ENCODE results near the gene SEC16B.
A peak's percentile ranks its signal among the peaks of the same experiment; 100 is the strongest.

Gene SEC16B

DNA sequence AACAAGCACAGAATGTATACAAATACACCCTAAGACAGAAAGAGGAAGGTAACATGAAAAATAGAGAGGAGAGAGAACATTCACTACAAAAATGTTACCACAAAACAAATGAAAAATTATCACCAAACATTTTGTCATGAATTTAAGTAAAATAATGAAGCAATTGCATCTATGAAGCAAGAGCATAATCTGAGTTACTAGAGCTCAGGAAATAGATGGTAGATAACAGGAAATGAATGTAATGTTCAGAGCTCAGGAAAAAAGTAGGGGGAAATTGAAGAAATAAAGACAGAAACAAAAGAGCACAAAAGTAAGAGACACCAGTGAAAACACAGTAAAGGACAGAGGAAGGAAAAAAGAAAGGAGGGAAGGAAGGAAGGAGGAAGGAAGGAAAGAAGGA, 19.4 kb downstream of the SEC16B start:
- CTCF ChIA-PET = interaction anchor here (0.7 kb wide), 2 partner anchors 304 to 331 kb away, joined by 5 to 8 read pairs; no protein-coding TSS in a partner anchor
- H3K9me3 ChIP-seq (ENCODE audit: control insufficient read depth, insufficient read depth, low read depth, low read length) = no peaks in the 10 kb centered on the region
- POLR2A ChIA-PET = no interaction called here

DNA sequence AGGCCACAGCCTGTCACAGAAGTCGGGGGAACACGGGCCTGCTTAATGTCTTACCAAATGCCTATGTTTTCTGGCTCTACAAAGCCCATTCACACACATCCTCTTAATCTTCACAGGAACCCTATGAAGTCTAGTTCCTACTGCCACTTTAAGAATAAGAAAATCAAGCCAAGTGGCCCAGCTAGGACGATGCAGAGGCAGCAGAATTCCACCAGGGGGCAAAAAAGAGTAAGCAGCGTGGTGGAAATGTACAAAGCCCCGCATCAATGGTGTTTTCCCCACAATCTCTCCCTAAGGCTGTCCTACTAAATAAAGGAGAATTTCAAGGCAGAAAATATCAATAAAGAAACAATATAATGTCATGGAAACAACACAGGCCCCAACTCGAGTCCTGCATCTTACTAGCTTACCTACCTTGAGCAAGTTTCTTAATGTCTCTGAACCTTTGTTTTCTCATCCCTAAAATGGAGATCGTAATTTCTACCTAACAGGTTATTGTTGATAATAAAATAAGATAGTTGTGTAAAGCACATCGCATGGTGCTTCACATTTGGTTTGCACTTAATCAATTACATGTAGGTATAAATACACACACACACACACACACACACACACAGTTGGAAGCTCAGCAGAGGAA, 21.4 kb downstream of the SEC16B start:
- H3K36me3 ChIP-seq (ENCODE audit: control insufficient read depth in 2 of 2, insufficient read depth in 1 of 2, low read length in 2 of 2) = no peaks in the 10 kb centered on the region
- POLR2A ChIA-PET = no interaction called here
- H3K9me3 ChIP-seq (ENCODE audit: control insufficient read depth, insufficient read depth, low read depth, low read length) = no peaks in the 10 kb centered on the region
- H3K4me3 ChIP-seq (ENCODE audit: low read depth, low read length) = no peak overlapping the region
- H3K4me1 ChIP-seq (ENCODE audit: control insufficient read depth, insufficient read depth, low read length) = no peaks in the 10 kb centered on the region
- H3K27ac ChIP-seq (ENCODE audit: extremely low read depth, low read depth, low read length) = no peak overlapping the region
- CTCF ChIA-PET = interaction anchor here (0.6 to 4.2 kb wide), 27 partner anchors 9 to 1067 kb away, joined by 3 to 27 read pairs (median 3); partner anchors contain the start of gene SEC16B
- TF ChIP-seq, protein P1, sequence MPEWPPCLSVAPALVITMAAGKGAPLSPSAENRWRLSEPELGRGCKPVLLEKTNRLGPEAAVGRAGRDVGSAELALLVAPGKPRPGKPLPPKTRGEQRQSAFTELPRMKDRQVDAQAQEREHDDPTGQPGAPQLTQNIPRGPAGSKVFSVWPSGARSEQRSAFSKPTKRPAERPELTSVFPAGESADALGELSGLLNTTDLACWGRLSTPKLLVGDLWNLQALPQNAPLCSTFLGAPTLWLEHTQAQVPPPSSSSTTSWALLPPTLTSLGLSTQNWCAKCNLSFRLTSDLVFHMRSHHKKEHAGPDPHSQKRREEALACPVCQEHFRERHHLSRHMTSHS (tag by site-specific recombination; IDR thresholded peaks at IDR 0.05) = no peak
- no peak for TF ChIP-seq ZNF677 (tag by site-specific recombination; IDR thresholded peaks at IDR 0.05)
- no peak for TF ChIP-seq ZNF23 (tag by site-specific recombination; IDR thresholded peaks at IDR 0.05; ENCODE audit: borderline replicate concordance)
- TF ChIP-seq, protein P2, sequence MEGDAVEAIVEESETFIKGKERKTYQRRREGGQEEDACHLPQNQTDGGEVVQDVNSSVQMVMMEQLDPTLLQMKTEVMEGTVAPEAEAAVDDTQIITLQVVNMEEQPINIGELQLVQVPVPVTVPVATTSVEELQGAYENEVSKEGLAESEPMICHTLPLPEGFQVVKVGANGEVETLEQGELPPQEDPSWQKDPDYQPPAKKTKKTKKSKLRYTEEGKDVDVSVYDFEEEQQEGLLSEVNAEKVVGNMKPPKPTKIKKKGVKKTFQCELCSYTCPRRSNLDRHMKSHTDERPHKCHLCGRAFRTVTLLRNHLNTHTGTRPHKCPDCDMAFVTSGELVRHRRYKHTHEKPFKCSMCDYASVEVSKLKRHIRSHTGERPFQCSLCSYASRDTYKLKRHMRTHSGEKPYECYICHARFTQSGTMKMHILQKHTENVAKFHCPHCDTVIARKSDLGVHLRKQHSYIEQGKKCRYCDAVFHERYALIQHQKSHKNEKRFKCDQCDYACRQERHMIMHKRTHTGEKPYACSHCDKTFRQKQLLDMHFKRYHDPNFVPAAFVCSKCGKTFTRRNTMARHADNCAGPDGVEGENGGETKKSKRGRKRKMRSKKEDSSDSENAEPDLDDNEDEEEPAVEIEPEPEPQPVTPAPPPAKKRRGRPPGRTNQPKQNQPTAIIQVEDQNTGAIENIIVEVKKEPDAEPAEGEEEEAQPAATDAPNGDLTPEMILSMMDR (tag by site-specific recombination; IDR thresholded peaks at IDR 0.05) = peak; percentile 66
- TF ChIP-seq ZNF654 (tag by site-specific recombination; IDR thresholded peaks at IDR 0.05; ENCODE audit: low read depth) = peak; percentile 75

More for the DNA sequence above, 19.4 kb downstream of the SEC16B start:
- Histone ChIP-seq H3K27ac (ENCODE audit: extremely low read depth, low read depth, low read length) (no peak overlapping the region), H3K4me1 (ENCODE audit: control insufficient read depth, insufficient read depth, low read length) (no peaks in the 10 kb centered on the region), H3K36me3 (ENCODE audit: control insufficient read depth in 2 of 2, insufficient read depth in 1 of 2, low read length in 2 of 2) (no peaks in the 10 kb centered on the region), H3K4me3 (ENCODE audit: low read depth, low read length) (no peak overlapping the region)
- TF ChIP-seq ZNF473 (tag by site-specific recombination; IDR thresholded peaks at IDR 0.05) (no peak), MYNN (tag by site-specific recombination; IDR thresholded peaks at IDR 0.05; ENCODE audit: borderline replicate concordance) (no peak)

DNA sequence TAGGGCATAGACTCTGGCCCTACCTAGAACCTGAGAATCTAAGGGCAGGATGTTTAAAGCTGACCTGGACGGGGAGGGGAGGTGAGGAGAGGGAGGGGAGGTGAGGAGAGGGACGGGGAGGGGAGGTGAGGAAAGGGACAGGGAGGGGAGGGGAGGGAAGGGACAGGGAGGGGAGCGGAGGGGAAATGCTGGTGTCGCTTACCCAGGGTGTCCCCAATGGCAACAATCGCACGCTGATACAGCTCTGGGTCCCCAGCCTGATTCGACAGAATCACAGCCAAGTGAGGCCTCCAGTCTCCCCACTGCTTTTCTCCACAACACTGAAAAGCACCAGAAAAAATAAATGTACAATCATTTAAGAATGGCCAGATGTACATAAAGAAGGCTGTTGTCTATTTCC, 22.2 kb downstream of the SEC16B start:
- Histone ChIP-seq H3K9me3 (ENCODE audit: control insufficient read depth, insufficient read depth, low read depth, low read length) (no peaks in the 10 kb centered on the region), H3K36me3 (ENCODE audit: control insufficient read depth in 2 of 2, insufficient read depth in 1 of 2, low read length in 2 of 2) (no peaks in the 10 kb centered on the region), H3K4me3 (ENCODE audit: low read depth, low read length) (no peak overlapping the region), H3K4me1 (ENCODE audit: control insufficient read depth, insufficient read depth, low read length) (no peaks in the 10 kb centered on the region), H3K27ac (ENCODE audit: extremely low read depth, low read depth, low read length) (no peak overlapping the region)
- CTCF ChIA-PET = interaction anchor here (0.6 to 4.2 kb wide), 20 partner anchors 9 to 1066 kb away, joined by 3 to 42 read pairs (median 4); partner anchors contain the start of gene SEC16B
- POLR2A ChIA-PET = no interaction called here
- TF ChIP-seq, protein P3, sequence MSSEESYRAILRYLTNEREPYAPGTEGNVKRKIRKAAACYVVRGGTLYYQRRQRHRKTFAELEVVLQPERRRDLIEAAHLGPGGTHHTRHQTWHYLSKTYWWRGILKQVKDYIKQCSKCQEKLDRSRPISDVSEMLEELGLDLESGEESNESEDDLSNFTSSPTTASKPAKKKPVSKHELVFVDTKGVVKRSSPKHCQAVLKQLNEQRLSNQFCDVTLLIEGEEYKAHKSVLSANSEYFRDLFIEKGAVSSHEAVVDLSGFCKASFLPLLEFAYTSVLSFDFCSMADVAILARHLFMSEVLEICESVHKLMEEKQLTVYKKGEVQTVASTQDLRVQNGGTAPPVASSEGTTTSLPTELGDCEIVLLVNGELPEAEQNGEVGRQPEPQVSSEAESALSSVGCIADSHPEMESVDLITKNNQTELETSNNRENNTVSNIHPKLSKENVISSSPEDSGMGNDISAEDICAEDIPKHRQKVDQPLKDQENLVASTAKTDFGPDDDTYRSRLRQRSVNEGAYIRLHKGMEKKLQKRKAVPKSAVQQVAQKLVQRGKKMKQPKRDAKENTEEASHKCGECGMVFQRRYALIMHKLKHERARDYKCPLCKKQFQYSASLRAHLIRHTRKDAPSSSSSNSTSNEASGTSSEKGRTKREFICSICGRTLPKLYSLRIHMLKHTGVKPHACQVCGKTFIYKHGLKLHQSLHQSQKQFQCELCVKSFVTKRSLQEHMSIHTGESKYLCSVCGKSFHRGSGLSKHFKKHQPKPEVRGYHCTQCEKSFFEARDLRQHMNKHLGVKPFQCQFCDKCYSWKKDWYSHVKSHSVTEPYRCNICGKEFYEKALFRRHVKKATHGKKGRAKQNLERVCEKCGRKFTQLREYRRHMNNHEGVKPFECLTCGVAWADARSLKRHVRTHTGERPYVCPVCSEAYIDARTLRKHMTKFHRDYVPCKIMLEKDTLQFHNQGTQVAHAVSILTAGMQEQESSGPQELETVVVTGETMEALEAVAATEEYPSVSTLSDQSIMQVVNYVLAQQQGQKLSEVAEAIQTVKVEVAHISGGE (tag by site-specific recombination; conservative IDR thresholded peaks at IDR 0.05; ENCODE audit: low read depth) = no peak
- TF ChIP-seq, protein P4, sequence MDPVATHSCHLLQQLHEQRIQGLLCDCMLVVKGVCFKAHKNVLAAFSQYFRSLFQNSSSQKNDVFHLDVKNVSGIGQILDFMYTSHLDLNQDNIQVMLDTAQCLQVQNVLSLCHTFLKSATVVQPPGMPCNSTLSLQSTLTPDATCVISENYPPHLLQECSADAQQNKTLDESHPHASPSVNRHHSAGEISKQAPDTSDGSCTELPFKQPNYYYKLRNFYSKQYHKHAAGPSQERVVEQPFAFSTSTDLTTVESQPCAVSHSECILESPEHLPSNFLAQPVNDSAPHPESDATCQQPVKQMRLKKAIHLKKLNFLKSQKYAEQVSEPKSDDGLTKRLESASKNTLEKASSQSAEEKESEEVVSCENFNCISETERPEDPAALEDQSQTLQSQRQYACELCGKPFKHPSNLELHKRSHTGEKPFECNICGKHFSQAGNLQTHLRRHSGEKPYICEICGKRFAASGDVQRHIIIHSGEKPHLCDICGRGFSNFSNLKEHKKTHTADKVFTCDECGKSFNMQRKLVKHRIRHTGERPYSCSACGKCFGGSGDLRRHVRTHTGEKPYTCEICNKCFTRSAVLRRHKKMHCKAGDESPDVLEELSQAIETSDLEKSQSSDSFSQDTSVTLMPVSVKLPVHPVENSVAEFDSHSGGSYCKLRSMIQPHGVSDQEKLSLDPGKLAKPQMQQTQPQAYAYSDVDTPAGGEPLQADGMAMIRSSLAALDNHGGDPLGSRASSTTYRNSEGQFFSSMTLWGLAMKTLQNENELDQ (tag by site-specific recombination; IDR thresholded peaks at IDR 0.05; ENCODE audit: low read depth) = no peak
- TF ChIP-seq ZBTB1 (tag by site-specific recombination; IDR thresholded peaks at IDR 0.05) (no peak), GLIS2 (tag by site-specific recombination; IDR thresholded peaks at IDR 0.05) (no peak), PRDM1 (tag by site-specific recombination; IDR thresholded peaks at IDR 0.05) (no peak), ZNF132 (tag by site-specific recombination; IDR thresholded peaks at IDR 0.05; ENCODE audit: borderline replicate concordance) (no peak), ZNF843 (tag by site-specific recombination; IDR thresholded peaks at IDR 0.05) (no peak), ZFP37 (tag by site-specific recombination; IDR thresholded peaks at IDR 0.05) (no peak)
- TF ChIP-seq, protein P5, sequence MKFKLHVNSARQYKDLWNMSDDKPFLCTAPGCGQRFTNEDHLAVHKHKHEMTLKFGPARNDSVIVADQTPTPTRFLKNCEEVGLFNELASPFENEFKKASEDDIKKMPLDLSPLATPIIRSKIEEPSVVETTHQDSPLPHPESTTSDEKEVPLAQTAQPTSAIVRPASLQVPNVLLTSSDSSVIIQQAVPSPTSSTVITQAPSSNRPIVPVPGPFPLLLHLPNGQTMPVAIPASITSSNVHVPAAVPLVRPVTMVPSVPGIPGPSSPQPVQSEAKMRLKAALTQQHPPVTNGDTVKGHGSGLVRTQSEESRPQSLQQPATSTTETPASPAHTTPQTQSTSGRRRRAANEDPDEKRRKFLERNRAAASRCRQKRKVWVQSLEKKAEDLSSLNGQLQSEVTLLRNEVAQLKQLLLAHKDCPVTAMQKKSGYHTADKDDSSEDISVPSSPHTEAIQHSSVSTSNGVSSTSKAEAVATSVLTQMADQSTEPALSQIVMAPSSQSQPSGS (tag by site-specific recombination; IDR thresholded peaks at IDR 0.05; ENCODE audit: low read depth) = no peak
- TF ChIP-seq, protein P6, sequence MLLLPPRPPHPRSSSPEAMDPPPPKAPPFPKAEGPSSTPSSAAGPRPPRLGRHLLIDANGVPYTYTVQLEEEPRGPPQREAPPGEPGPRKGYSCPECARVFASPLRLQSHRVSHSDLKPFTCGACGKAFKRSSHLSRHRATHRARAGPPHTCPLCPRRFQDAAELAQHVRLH (tag by site-specific recombination; IDR thresholded peaks at IDR 0.05) = no peak
- TF ChIP-seq, protein P7, sequence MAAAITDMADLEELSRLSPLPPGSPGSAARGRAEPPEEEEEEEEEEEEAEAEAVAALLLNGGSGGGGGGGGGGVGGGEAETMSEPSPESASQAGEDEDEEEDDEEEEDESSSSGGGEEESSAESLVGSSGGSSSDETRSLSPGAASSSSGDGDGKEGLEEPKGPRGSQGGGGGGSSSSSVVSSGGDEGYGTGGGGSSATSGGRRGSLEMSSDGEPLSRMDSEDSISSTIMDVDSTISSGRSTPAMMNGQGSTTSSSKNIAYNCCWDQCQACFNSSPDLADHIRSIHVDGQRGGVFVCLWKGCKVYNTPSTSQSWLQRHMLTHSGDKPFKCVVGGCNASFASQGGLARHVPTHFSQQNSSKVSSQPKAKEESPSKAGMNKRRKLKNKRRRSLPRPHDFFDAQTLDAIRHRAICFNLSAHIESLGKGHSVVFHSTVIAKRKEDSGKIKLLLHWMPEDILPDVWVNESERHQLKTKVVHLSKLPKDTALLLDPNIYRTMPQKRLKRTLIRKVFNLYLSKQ (tag by site-specific recombination; IDR thresholded peaks at IDR 0.05; ENCODE audit: borderline replicate concordance) = no peak

Data from HEK293 (cell line).